Body of pancreas (tissue), 4 donors: ENCODE results near the gene ADK. TPM values are rescaled to one million over a fixed set of nuclear protein-coding genes. Genes with fewer than 3 reads are reported as not detected.

ENCODE experiments used
- ATAC-seq: fragments of 150-250 bp; one replicate; pipeline ENCODE4 v1.9.1; 2016
- DNase-seq, 4 donors: peaks; one replicate each; pipeline ENCODE4 v3.0.0-alpha.2; 2019
- H3K27ac ChIP-seq, 4 donors: fragments of 200-600 bp; sonication (generic); 1 replicate in 3 of 4; 2 replicates in 1 of 4; pipeline versions ENCODE4 v1.5.1 to v1.6.1; 2016 to 2019; ENCODE audit warnings: mild to moderate bottlenecking in 1 of 4, mixed read lengths in 1 of 4, moderate library complexity in 1 of 4
- H3K27me3 ChIP-seq, 2 donors: fragments of 200-600 bp; sonication (generic); one replicate each; pipeline ENCODE4 v1.6.0; 2016; ENCODE audit warnings: mild to moderate bottlenecking in 1 of 2
- H3K36me3 ChIP-seq, 2 donors: fragments of 200-600 bp; sonication (generic); replicated peaks in 1 of 2; 2 replicates each; pipeline ENCODE4 v1.5.1; 2016; ENCODE audit warnings: low read depth in 2 of 2; ENCODE audit not compliant: insufficient read depth in 1 of 2
- H3K4me1 ChIP-seq: fragments of 200-600 bp; sonication (generic); one replicate; pipeline ENCODE4 v1.6.0; 2016
- H3K4me3 ChIP-seq, 2 donors: fragments of 200-600 bp; sonication (generic); 1 replicate in 1 of 2; 2 replicates in 1 of 2; pipeline ENCODE4 v1.5.1; 2016 to 2019
- H3K9me3 ChIP-seq, 3 donors: fragments of 200-600 bp; sonication (generic); 1 replicate in 2 of 3; 2 replicates in 1 of 3; pipeline ENCODE4 v1.5.1; 2016
- POLR2A ChIP-seq, 3 donors: fragments of 450-650 bp; IDR thresholded peaks; one replicate each; pipeline ENCODE4 v1.6.1; 2016; ENCODE audit warnings: antibody characterized with exemption in 3 of 3, mild to moderate bottlenecking in 2 of 3
- WGBS, 2 donors: methylation state at CpG; one replicate each; pipeline ENCODE4 v1.1.5; 2017; 5-methylcytosine and 5-hydroxymethylcytosine counted together
- intact Hi-C: fragments of 100-400 bp; cut with DNase I; formaldehyde crosslinking; loops from one replicate; pipeline ENCODE4 v1.15.1; 2023
- total RNA-seq, 2 donors: library from RNA; depleted of rRNA; stranded (reverse); fragments of >200 nt; gene quantifications; one replicate each; pipeline ENCODE4 v1.1.0, GENCODE V29; 2016
- TF ChIP-seq, protein P1 (sequence below), 7 experiments: fragments of 450-650 bp in 4 of 7; fragments of 200-600 bp in 3 of 7; sonication (generic) in 3 of 7; IDR thresholded peaks; one replicate each; pipeline ENCODE4 v1.5.1; 2016 to 2019; ENCODE audit warnings: antibody characterized with exemption in 7 of 7

The ADK gene
- total RNA-seq, 2 donors from 2014 or later, result 12.9 to 18.7 TPM

GRCh38 chr10:74432841-74433594, 282.0 kb downstream of the ADK start:
- ATAC-seq, result no peak
- Histone ChIP-seq H3K4me1 (no peaks in the 10 kb centered on the region), H3K9me3 (no peaks in the 10 kb centered on the region), H3K27me3 (no peaks in the 10 kb centered on the region), H3K4me3 (no peak overlapping the region), H3K27ac (no peak overlapping the region), H3K36me3 (no peaks in the 10 kb centered on the region)
- no peak for DNase-seq
- 52 to 85% methylated on average over 1 of the region's 1 CpG for WGBS, 2 donors
- TF ChIP-seq POLR2A (IDR thresholded peaks at IDR 0.05), result no peak
- TF ChIP-seq, protein P1, sequence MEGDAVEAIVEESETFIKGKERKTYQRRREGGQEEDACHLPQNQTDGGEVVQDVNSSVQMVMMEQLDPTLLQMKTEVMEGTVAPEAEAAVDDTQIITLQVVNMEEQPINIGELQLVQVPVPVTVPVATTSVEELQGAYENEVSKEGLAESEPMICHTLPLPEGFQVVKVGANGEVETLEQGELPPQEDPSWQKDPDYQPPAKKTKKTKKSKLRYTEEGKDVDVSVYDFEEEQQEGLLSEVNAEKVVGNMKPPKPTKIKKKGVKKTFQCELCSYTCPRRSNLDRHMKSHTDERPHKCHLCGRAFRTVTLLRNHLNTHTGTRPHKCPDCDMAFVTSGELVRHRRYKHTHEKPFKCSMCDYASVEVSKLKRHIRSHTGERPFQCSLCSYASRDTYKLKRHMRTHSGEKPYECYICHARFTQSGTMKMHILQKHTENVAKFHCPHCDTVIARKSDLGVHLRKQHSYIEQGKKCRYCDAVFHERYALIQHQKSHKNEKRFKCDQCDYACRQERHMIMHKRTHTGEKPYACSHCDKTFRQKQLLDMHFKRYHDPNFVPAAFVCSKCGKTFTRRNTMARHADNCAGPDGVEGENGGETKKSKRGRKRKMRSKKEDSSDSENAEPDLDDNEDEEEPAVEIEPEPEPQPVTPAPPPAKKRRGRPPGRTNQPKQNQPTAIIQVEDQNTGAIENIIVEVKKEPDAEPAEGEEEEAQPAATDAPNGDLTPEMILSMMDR (IDR thresholded peaks at IDR 0.05), result no peak
- intact Hi-C loops, result no loop called here

DNA sequence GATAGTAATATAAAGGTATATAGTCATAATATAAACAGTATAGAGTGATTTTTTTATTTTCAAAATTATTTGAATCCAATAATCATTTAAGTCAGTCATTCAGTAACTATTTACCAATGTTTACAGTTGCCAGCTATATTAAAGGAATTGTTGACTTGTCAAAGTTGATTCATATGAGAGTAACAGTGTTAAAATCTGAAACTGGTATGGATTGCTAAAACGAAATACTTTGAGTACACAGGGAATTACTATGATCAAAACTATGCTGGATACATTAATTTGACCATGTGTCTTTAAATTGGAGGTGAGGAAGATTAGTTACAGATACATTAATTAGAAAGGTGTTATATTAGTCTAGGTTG, 282.6 kb downstream of the ADK start:
- H3K27me3 ChIP-seq, result no peaks in the 10 kb centered on the region
- TF ChIP-seq, protein P1 (IDR thresholded peaks at IDR 0.05), result no peak
- TF ChIP-seq POLR2A (IDR thresholded peaks at IDR 0.05), result no peak
- no peak overlapping the region for H3K27ac ChIP-seq
- H3K4me3 ChIP-seq, result no peak overlapping the region
- 51 to 68% methylated on average over 1 of the region's 1 CpG for WGBS, 2 donors
- intact Hi-C loops, result no loop called here
- no peaks in the 10 kb centered on the region for H3K36me3 ChIP-seq
- DNase-seq, result no peak
- ATAC-seq, result no peak
- H3K4me1 ChIP-seq, result no peaks in the 10 kb centered on the region
- no peaks in the 10 kb centered on the region for H3K9me3 ChIP-seq

- ATAC-seq (no peak), DNase-seq (no peak)
- Histone ChIP-seq H3K4me1 (no peaks in the 10 kb centered on the region), H3K27ac (no peak overlapping the region), H3K36me3 (no peaks in the 10 kb centered on the region), H3K9me3 (no peaks in the 10 kb centered on the region), H3K4me3 (no peak overlapping the region), H3K27me3 (no peaks in the 10 kb centered on the region)
- TF ChIP-seq, protein P1 (IDR thresholded peaks at IDR 0.05), result no peak
- no peak for TF ChIP-seq POLR2A (IDR thresholded peaks at IDR 0.05)
- intact Hi-C loops, result no loop called here
- 80 to 93% methylated on average over 1 of the region's 1 CpG for WGBS, 2 donors
Observed at GRCh38 chr10:74433993-74434392, 283.0 kb downstream of the ADK start.

- DNase-seq, result no peak
- Histone ChIP-seq H3K9me3 (no peaks in the 10 kb centered on the region), H3K4me3 (no peak overlapping the region), H3K27me3 (no peaks in the 10 kb centered on the region), H3K36me3 (no peaks in the 10 kb centered on the region), H3K4me1 (no peaks in the 10 kb centered on the region), H3K27ac (no peak overlapping the region)
- intact Hi-C loops, result no loop called here
- no peak for TF ChIP-seq POLR2A (IDR thresholded peaks at IDR 0.05)
- TF ChIP-seq, protein P1 (IDR thresholded peaks at IDR 0.05), result no peak
- WGBS, 2 donors, result 92 to 94% methylated on average over 1 of the region's 1 CpG
- ATAC-seq, result no peak
Observed at GRCh38 chr10:74434547-74434946, 283.5 kb downstream of the ADK start.
